GM12892 (cell line): ENCODE measurements around the gene MYH14.

Source experiments
- POLR2A ChIP-seq: IDR thresholded peaks from 2 replicates; pipeline ENCODE4 v1.6.1; 2011; ENCODE audit warnings: low read depth, low read length, control low read depth
- POLR2AphosphoS5 ChIP-seq: IDR thresholded peaks from 2 replicates; pipeline ENCODE4 v1.6.1; 2011; ENCODE audit warnings: low read depth, low read length, control low read depth
- TAF1 ChIP-seq: IDR thresholded peaks from 2 replicates; pipeline ENCODE4 v1.6.1; 2011; ENCODE audit warnings: low read depth, mild to moderate bottlenecking, control low read depth, low read length, borderline replicate concordance

GRCh38 chr19:50231821-50232220, 28.4 kb downstream of the MYH14 start:
- TF ChIP-seq POLR2AphosphoS5 (no peak), POLR2A (no peak), TAF1 (no peak)
